HCT116 (cell line): ENCODE results near the gene IL1RAPL1.

Experiments used
- EZH2 ChIP-seq: fragments of 200-600 bp; sonication (generic); IDR thresholded peaks from 2 replicates; pipeline ENCODE4 v1.6.1; 2017; ENCODE audit warnings: antibody characterized with exemption, mixed run types
- FOSL1 ChIP-seq: IDR thresholded peaks from 2 replicates; pipeline ENCODE4 v1.6.1; 2012; ENCODE audit warnings: low read depth
- JUND ChIP-seq: IDR thresholded peaks from 2 replicates; pipeline ENCODE4 v1.6.1; 2012
- POLR2A ChIP-seq: IDR thresholded peaks from 2 replicates; pipeline ENCODE4 v1.7.0; 2011; ENCODE audit warnings: borderline replicate concordance; ENCODE audit not compliant: insufficient read depth, insufficient read length; ENCODE audit errors: extremely low read depth
- POLR2AphosphoS5 ChIP-seq: IDR thresholded peaks from 2 replicates; pipeline ENCODE4 v1.6.1; 2011; ENCODE audit warnings: mild to moderate bottlenecking, low read depth, low read length, moderate library complexity
- SIN3A ChIP-seq: IDR thresholded peaks from 2 replicates; pipeline ENCODE4 v1.6.1; 2012; ENCODE audit warnings: low read depth
- SRF ChIP-seq: IDR thresholded peaks from 2 replicates; pipeline ENCODE4 v1.6.1; 2012; ENCODE audit warnings: low read depth
- YY1 ChIP-seq: IDR thresholded peaks from 2 replicates; pipeline ENCODE4 v1.6.1; 2011; ENCODE audit warnings: low read length, low read depth, moderate library complexity, mild to moderate bottlenecking; ENCODE audit not compliant: insufficient replicate concordance; ENCODE audit errors: extremely low read depth
- TF ChIP-seq, protein P1 (sequence below), 3 experiments: fragments of 200-600 bp in 1 of 3; sonication (generic) in 1 of 3; IDR thresholded peaks in 2 of 3; conservative IDR thresholded peaks in 1 of 3; 2 replicates each; pipeline ENCODE4 v1.5.1; 2012 to 2017; ENCODE audit warnings: low read depth in 2 of 3, low read length in 2 of 3, antibody characterized with exemption in 1 of 3, borderline replicate concordance in 1 of 3, control low read depth in 1 of 3, mild to moderate bottlenecking in 1 of 3, mixed read lengths in 1 of 3, mixed run types in 1 of 3, moderate library complexity in 1 of 3; ENCODE audit not compliant: insufficient read depth in 1 of 3
- TF ChIP-seq, protein P2 (sequence below): IDR thresholded peaks from 2 replicates; pipeline ENCODE4 v1.6.1; 2012
- TF ChIP-seq, protein P3 (sequence below): IDR thresholded peaks from 2 replicates; pipeline ENCODE4 v1.6.1; 2012; ENCODE audit warnings: low read depth
- TF ChIP-seq, protein P4 (sequence below): IDR thresholded peaks from 2 replicates; pipeline ENCODE4 v1.6.1; 2012

DNA sequence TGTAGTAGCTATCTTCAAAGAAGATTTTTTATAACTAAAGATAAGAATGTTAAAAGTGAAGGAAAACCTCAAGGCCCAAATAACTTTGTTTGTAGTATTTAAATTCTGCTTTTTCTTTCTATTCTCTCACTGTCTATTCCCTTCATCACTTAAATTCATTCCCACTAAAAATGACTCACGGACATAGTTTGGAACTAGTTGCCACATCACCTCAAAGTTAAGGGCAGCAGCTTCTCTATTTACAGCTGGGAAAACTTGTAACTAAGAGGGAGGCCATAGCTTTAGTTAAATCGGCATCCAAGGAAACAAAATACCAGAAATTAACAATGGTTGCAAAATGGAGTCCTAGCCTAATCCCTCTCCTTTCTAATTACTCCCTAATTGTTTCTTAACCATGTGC, 1302.8 kb downstream of the IL1RAPL1 start:
- TF ChIP-seq, protein P1, sequence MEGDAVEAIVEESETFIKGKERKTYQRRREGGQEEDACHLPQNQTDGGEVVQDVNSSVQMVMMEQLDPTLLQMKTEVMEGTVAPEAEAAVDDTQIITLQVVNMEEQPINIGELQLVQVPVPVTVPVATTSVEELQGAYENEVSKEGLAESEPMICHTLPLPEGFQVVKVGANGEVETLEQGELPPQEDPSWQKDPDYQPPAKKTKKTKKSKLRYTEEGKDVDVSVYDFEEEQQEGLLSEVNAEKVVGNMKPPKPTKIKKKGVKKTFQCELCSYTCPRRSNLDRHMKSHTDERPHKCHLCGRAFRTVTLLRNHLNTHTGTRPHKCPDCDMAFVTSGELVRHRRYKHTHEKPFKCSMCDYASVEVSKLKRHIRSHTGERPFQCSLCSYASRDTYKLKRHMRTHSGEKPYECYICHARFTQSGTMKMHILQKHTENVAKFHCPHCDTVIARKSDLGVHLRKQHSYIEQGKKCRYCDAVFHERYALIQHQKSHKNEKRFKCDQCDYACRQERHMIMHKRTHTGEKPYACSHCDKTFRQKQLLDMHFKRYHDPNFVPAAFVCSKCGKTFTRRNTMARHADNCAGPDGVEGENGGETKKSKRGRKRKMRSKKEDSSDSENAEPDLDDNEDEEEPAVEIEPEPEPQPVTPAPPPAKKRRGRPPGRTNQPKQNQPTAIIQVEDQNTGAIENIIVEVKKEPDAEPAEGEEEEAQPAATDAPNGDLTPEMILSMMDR (IDR thresholded peaks at IDR 0.05 in 2 of 3, conservative IDR thresholded peaks at IDR 0.05 in 1 of 3; ENCODE audit: borderline replicate concordance in 1 of 3, insufficient read depth in 1 of 3, low read depth in 2 of 3, low read length in 2 of 3), result no peak
- TF ChIP-seq, protein P2, sequence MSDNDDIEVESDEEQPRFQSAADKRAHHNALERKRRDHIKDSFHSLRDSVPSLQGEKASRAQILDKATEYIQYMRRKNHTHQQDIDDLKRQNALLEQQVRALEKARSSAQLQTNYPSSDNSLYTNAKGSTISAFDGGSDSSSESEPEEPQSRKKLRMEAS, result no peak
- TF ChIP-seq, protein P3, sequence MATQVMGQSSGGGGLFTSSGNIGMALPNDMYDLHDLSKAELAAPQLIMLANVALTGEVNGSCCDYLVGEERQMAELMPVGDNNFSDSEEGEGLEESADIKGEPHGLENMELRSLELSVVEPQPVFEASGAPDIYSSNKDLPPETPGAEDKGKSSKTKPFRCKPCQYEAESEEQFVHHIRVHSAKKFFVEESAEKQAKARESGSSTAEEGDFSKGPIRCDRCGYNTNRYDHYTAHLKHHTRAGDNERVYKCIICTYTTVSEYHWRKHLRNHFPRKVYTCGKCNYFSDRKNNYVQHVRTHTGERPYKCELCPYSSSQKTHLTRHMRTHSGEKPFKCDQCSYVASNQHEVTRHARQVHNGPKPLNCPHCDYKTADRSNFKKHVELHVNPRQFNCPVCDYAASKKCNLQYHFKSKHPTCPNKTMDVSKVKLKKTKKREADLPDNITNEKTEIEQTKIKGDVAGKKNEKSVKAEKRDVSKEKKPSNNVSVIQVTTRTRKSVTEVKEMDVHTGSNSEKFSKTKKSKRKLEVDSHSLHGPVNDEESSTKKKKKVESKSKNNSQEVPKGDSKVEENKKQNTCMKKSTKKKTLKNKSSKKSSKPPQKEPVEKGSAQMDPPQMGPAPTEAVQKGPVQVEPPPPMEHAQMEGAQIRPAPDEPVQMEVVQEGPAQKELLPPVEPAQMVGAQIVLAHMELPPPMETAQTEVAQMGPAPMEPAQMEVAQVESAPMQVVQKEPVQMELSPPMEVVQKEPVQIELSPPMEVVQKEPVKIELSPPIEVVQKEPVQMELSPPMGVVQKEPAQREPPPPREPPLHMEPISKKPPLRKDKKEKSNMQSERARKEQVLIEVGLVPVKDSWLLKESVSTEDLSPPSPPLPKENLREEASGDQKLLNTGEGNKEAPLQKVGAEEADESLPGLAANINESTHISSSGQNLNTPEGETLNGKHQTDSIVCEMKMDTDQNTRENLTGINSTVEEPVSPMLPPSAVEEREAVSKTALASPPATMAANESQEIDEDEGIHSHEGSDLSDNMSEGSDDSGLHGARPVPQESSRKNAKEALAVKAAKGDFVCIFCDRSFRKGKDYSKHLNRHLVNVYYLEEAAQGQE, result no peak
- TF ChIP-seq POLR2A (no peak), POLR2AphosphoS5 (no peak), YY1 (no peak), SIN3A (no peak), FOSL1 (no peak), SRF (no peak), JUND (no peak), EZH2 (no peak)
- TF ChIP-seq, protein P4, sequence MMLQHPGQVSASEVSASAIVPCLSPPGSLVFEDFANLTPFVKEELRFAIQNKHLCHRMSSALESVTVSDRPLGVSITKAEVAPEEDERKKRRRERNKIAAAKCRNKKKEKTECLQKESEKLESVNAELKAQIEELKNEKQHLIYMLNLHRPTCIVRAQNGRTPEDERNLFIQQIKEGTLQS, result no peak
